Measurements from ENCODE around the gene ATP1A4. TPM values are rescaled to one million over a fixed set of nuclear protein-coding genes. Genes with fewer than 3 reads are reported as not detected.

Gene ATP1A4
- total and polyA plus RNA-seq, 2 of the 8 experiments (the other 6 are each of a cell fraction or from before 2014, with no cell fraction given) = 0.48 to 0.61 TPM

GRCh38 chr1:160206036-160206389 is 54.6 kb downstream of the ATP1A4 start (continued):
- TF ChIP-seq TCF12 (IDR thresholded peaks at IDR 0.05; ENCODE audit: low read depth, low read length) (no peak), CBX8 (IDR thresholded peaks at IDR 0.05; ENCODE audit: borderline replicate concordance, low read depth, low read length) (no peak)
